Measurements from ENCODE around the gene EPS8.

The EPS8 gene

DNA sequence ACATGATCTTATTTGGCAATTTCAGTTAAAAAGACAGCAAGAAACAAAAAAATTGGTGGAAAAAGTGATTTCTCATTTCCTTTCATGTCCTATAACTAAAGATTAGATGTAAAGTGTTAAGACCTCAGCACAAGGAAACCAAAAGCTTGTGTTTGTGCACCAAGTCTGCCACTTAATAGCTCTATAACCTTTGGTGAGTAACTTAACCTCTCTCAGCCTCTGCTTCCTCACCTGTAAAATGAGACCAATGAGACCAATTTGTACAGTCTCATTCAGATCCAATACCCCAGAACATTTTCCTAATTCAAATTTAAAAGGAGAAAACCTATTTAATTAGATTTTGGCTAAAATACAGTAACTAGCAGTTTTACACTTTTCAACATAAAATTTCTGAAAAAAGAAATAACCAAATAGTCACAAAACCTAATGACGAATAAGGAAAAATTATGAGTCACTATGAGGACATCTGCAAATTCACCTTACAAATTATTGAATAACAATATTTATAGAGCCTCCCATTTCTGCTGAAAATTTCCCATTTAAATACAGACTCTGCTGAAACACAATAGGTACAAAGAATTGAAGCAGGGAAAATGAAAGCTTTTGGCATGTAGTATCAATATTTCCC lies 71.1 kb downstream of the EPS8 start:
- no peak for DNase-seq (ENCODE audit: low spot score)

GRCh38 chr12:15716581-15716980 lies 72.6 kb downstream of the EPS8 start:
- DNase-seq (ENCODE audit: low spot score), result no peak

- DNase-seq (ENCODE audit: low spot score), result no peak
Measured at GRCh38 chr12:15714256-15714655, 74.9 kb downstream of the EPS8 start.

GRCh38 chr12:15712823-15713660 lies 76.1 kb downstream of the EPS8 start:
- DNase-seq (ENCODE audit: low spot score), result no peak

DNA sequence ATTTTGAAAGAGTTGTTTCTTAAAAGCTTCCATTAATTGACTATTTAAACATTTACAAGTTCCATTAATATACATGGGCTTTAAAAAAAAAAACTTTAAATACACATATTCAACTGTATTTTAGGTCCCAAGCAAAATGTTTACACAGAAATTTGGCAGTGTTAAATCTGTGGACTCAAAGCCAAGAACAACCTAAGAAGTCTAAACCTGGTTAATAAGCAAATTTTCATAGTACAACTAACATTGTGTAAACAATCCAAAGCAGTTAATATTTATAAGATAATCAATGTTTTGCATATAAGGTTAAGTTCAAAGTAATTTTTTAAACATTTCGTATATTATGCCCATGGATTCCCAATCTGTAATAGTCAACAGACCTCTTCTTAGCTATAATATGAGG lies 77.0 kb downstream of the EPS8 start:
- no peak for DNase-seq (ENCODE audit: low spot score)

DNA sequence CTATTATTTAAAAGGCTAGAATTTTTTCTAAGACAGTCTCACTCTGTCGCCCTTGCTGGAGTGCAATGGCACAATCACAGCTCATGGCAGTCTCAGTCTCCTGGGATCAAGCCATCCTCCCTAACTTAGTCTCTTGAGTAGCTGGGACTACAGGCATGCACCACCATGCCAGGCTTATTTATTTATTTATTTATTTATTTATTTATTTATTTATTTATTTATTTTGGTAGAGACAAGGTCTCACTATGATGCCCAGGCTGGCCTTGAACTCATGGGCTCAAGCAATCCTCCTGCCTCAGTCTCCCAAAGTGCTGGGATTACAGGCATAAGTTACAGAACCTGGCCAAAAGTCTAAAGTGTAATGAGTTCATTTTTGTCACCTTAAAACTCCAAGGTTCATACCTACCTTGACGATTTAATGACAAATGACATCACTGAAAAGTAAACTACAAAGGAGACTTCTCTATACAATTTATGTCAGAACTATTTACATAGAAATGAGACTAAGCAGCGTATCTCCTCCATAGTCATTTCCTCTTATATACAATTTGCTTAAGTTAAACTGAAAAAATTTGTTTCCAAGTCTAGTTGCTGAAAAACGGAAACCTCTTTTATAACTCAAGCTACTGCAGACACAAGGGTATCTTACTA lies 78.2 kb downstream of the EPS8 start:
- DNase-seq (ENCODE audit: low spot score), result no peak

DNA sequence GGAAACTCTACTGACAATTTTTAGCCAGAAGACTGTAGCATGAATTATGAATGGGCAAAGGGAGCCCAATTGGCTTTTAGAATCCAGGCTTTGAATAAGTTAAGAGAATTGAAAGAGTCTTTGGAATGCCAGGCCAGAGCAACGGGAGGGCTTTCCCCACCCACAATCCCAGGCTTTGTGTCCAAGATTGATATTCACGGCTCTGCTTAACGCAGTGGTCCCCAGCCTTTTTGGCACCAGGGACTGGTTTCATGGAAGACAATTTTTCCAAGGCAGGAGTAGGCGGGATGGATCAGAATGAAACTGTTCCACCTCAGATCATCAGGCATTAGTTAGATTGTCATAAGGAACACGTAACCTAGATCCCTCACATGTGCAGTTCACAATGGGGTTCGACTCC lies 79.6 kb downstream of the EPS8 start:
- no peak for DNase-seq (ENCODE audit: low spot score)

- DNase-seq (ENCODE audit: low spot score), result no peak
Measured at GRCh38 chr12:15708396-15709076, 80.7 kb downstream of the EPS8 start.

- no peak for DNase-seq (ENCODE audit: low spot score)
Measured at GRCh38 chr12:15707516-15708199, 81.5 kb downstream of the EPS8 start.

DNA sequence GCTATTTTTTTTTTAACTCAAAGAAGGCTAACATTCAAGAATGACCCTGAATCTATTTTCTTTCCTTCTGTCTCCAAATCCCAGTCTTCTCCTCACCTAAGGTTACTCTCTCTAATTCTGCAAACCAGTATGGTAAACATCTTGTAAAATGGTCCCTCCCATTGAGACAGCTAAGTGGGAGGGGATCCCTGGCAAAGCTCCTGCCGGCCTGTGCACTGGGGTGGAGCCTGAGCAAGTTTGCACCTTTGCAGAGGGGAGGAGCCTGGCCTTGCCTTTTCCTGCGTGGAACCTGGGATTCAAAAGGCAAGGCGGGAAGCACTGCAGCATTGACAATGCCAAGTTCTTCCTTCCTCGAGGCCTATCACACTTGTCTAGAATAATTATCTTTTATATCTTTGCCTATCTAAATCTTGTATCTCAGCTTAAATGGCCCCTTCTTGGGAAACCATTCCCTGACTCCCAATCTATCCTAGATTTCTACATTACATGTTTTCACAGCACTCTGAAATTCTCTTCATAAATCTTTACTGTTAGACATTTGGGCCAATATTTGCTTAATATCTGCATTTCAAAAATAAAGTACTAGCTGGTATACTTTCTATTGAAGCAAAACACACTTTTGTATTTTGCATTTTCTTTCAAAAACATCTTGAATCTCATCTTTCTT lies 83.0 kb downstream of the EPS8 start:
- DNase-seq (ENCODE audit: low spot score), result no peak

- no peak for DNase-seq (ENCODE audit: low spot score)
Measured at GRCh38 chr12:15705606-15706005, 83.6 kb downstream of the EPS8 start.

DNA sequence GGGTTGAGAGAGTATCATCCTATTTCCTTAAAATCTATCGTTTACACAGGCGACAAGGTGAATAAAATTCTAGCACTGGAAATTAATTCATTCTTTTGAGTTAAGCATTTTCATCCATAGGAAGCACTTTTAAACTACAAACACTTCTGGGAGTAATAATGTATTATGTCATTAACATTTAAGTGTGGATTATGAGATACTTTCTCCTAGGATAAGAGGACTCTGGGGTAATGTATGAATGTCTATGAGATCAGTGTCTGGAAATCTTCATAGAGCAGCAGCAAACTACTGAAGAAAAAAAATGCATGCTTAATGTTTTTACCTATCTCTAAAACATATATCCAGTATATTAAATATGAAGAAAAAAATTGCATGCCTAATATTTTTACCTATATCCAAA lies 86.9 kb downstream of the EPS8 start:
- DNase-seq (ENCODE audit: low spot score), result no peak

GRCh38 chr12:15701631-15702156 lies 87.5 kb downstream of the EPS8 start:
- no peak for DNase-seq (ENCODE audit: low spot score)

GRCh38 chr12:15701206-15701605 lies 88.0 kb downstream of the EPS8 start:
- no peak for DNase-seq (ENCODE audit: low spot score)

DNA sequence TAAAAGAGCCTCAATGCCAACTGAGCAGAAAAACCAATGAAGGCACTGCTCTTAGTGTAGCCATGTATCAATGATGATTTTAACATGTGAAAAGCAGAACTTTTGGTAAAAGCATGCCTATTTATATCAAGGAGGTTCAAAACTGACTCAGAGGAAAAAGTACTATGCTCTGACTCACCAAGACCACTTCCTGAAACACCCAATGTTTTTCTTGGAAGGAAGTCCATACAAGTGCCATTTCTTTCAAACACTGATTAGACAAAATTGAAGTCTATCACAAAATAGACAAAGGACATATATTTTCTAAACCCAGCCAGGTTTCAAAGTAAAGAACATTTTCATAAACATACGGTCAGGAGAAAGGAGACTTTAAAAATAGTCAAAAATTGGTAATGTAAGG lies 88.6 kb downstream of the EPS8 start:
- peak; percentile 2 for DNase-seq (ENCODE audit: low spot score)

- no peak for DNase-seq (ENCODE audit: low spot score)
Measured at GRCh38 chr12:15699886-15700285, 89.3 kb downstream of the EPS8 start.

DNA sequence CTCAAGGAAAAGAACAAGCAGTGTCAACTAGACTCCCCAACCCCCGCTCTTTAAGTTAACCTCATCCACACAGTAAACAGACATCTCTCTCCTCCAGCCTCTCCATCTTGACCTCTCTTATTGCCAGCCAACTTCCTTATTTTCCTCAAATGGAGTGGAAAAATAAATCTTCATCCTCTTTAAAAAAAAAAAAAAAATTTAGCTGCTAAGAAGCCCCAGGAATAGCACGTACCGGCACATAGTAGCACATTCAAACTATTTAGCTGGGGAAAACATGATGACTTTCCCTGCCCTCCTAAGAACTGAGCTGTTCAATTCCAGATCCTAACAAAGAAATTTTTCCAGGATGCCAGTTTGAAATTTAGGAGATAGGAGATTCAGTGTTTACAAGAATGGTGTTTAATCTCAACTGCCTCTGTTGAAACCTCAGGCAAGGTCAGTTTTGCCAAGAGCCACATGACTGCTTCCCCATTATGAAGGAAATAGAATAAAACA lies 90.8 kb downstream of the EPS8 start:
- no peak for DNase-seq (ENCODE audit: low spot score)

DNA sequence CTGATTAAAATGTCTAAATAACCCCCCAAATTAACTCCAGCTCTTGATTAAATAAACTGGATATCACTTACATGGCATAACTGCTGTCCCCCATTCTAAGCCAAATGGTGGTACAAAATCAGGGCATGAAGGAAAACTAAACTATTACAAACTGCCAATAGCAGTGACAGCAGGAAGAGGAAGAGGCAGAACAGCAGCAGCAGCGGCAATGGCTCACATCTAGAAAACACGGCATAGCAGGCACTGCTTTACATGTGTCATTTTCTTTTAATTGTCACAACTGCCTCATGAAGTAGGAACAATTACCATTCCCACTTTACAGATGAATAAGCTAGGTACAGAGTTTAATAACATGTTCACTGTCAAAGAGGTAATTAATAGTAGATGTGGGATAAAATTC lies 92.0 kb downstream of the EPS8 start:
- DNase-seq (ENCODE audit: low spot score), result no peak

DNA sequence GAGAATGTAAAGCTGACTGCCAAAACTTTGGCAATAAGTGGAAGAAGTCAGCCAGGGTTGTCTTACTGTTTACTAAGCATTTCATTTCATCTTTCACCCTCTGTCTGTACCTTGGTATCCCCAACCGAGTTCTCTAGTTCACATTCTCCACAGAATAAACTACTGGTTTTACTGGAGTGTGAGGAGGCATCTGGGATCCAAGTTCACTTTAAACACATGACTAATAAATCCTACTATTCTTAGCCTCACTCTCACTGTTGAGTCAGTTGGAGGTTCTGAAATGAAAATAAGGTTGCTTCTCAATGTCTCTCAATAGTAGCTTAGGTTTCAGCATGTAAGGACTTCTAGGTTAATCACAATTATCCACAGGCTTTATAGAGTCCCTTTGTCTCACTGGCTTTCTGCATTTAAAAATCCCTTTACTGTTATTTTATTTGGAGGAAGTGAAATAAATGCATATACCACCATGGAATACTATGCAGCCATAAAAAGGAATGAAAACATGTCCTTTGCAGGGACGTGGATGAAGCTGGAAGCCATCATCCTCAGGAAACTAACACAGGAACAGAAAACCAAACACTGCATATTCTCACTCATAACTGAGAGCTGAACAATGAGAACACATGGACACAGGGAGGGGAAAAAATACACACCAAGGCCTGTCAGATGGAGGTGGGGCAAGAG lies 95.8 kb downstream of the EPS8 start:
- no peak for DNase-seq (ENCODE audit: low spot score)

DNA sequence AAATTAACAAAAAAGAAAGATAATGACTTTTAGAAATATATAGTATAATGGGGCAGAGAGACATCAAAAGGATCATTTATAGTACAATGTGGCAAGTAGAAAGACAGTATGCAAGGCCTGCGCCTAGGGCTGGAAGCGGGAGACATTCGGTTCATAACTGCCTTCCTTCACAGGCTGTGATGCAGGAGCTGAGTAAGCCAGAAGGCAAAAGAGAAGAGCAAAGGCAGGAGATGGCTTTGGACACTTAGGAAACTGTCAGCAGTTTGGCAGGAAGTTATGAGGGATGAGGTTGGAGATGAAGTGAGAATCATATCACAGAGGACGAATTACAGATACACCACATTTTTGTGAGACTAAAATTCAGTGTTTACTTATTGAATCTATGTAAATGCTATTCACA lies 97.8 kb downstream of the EPS8 start:
- DNase-seq (ENCODE audit: low spot score), result no peak

All from CD4-positive, alpha-beta T cell treated with Interleukin-6 at 100 ng/mL for 8 hours (primary cell).